Measurements from ENCODE around the gene AP5M1. TPM values are rescaled to one million over a fixed set of nuclear protein-coding genes. Genes with fewer than 3 reads are reported as not detected.

Gene AP5M1
- total and polyA plus RNA-seq, 2 experiments from 2014 or later: 18.9 to 55.6 TPM

DNA sequence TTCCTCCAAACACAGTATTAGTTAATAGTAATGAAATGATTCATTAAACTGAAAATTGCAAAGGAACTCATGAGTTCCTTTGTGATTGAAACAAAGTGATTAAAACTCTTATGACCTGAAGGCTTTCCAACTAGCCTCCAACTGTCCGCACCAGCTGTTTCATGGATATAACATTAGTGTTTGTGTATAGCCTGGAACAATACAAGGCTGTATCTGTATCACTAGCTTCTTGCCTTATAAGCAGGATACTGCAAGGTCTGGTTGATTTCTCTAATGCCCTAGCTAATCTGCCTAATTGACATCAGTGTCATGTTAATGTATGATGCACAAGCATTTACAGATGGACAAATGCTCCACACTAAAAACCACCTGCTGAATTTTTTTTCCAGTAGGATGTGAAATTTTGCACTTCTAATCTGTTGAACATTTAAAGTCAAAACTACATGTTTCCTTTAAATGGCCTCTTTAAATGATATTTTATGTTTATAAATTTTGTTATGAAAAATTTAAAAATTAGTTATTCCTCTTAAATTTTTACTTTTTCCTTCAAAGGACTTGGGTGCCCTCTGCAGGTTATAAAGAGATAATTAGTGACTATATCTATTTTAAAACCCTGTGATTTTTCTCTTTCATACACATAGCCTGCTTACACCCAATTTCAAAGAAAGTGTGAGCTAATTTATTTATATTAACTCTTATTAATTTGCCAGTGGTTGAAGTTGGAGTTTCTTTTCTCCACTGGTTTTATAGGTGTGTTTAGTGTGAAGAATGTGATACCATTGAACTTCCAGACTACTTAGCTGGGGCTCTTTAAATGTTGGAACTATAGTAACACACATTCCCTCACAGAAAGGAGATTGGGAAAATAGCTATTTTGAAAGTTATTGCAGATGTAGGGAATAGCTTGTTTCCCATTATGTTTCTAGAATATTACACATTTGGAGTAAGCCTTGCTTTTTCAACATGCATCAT is 25.4 kb downstream of the AP5M1 start:
- Histone ChIP-seq H3K27me3 (no peaks in the 10 kb centered on the region), H3K9me3 (ENCODE audit: low read depth) (no peaks in the 10 kb centered on the region), H3K4me1 (ENCODE audit: low read depth) (no peaks in the 10 kb centered on the region), H3K4me3 (no peak overlapping the region), H3K27ac (no peak overlapping the region), H3K36me3 (peaks cover 4% of the 10 kb centered on the region)
- TF ChIP-seq CTCF (IDR thresholded peaks at IDR 0.05; ENCODE audit: low read depth, low read length): peak; percentile 35
- peak in 1 of 2 donors; percentile 35 for DNase-seq (ENCODE audit: low read depth in 1 of 2, low spot score in 1 of 2)

DNA sequence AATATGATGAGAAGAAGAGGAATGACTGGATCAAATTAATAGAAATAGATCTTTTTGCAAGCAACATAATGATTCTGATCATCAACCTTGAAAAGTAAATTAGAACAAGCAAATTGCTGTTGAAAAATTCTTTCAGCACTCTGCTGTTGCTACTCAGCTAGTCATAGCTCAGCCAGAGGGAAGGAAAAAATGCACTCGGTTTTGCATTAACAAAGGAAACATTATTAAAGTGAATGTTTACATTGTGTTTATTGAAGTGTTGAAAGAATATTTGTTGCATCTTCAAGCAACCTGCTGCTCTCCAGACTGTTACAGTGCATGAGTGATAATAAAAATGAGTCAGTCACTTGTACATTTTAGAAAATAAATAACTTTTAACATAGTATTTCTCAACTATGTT is 26.5 kb downstream of the AP5M1 start:
- Histone ChIP-seq H3K4me1 (ENCODE audit: low read depth) (no peaks in the 10 kb centered on the region), H3K27ac (no peak overlapping the region)
- DNase-seq (ENCODE audit: low read depth in 1 of 2, low spot score in 1 of 2): no peak

DNA sequence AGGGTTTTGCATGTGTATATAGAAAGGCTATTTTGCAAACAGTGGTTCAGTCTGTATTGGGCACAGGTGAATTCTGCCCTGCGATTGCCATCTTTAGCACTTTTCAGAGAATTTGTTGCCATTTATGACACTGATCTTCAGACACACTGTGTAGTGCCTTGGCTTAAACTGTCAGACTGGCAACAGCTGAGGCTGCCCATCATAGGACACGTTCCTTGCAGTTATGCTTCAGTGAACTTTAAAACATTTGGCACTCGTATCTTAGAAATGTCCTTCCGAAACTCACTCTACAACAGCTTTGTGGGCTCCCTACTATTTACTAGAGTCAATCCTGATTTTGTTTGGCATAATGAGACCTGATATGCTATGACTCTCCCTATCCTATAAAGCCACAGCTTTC is 29.1 kb downstream of the AP5M1 start:
- Histone ChIP-seq H3K9me3 (ENCODE audit: low read depth) (no peaks in the 10 kb centered on the region), H3K4me1 (ENCODE audit: low read depth) (no peaks in the 10 kb centered on the region), H3K4me3 (no peak overlapping the region), H3K27me3 (no peaks in the 10 kb centered on the region), H3K27ac (no peak overlapping the region), H3K36me3 (no peaks in the 10 kb centered on the region)
- no peak for DNase-seq (ENCODE audit: low read depth in 1 of 2, low spot score in 1 of 2)
- no peak for TF ChIP-seq CTCF (IDR thresholded peaks at IDR 0.05; ENCODE audit: low read depth, low read length)

More for the DNA sequence above, 26.5 kb downstream of the AP5M1 start:
- no peak for TF ChIP-seq CTCF (IDR thresholded peaks at IDR 0.05; ENCODE audit: low read depth, low read length)
- Histone ChIP-seq H3K36me3 (no peaks in the 10 kb centered on the region), H3K9me3 (ENCODE audit: low read depth) (no peaks in the 10 kb centered on the region), H3K27me3 (no peaks in the 10 kb centered on the region), H3K4me3 (no peak overlapping the region)

GRCh38 chr14:57299511-57299910 is 30.7 kb downstream of the AP5M1 start:
- H3K9me3 ChIP-seq (ENCODE audit: low read depth): no peaks in the 10 kb centered on the region
- no peaks in the 10 kb centered on the region for H3K4me1 ChIP-seq (ENCODE audit: low read depth)
- no peak for DNase-seq (ENCODE audit: low read depth in 1 of 2, low spot score in 1 of 2)

GRCh38 chr14:57302883-57303282 is 34.1 kb downstream of the AP5M1 start:
- Histone ChIP-seq H3K27ac (no peak overlapping the region), H3K4me3 (no peak overlapping the region), H3K36me3 (no peaks in the 10 kb centered on the region), H3K9me3 (ENCODE audit: low read depth) (no peaks in the 10 kb centered on the region), H3K4me1 (ENCODE audit: low read depth) (no peaks in the 10 kb centered on the region), H3K27me3 (no peaks in the 10 kb centered on the region)
- DNase-seq (ENCODE audit: low read depth in 1 of 2, low spot score in 1 of 2): peak in 1 of 2 donors; percentile 18
- no peak for TF ChIP-seq CTCF (IDR thresholded peaks at IDR 0.05; ENCODE audit: low read depth, low read length)

More at GRCh38 chr14:57299511-57299910, 30.7 kb downstream of the AP5M1 start:
- Histone ChIP-seq H3K36me3 (no peaks in the 10 kb centered on the region), H3K27me3 (no peaks in the 10 kb centered on the region), H3K4me3 (no peak overlapping the region), H3K27ac (no peak overlapping the region)
- no peak for TF ChIP-seq CTCF (IDR thresholded peaks at IDR 0.05; ENCODE audit: low read depth, low read length)

Measured in cardiac muscle cell (in vitro differentiated cells and primary cell).